ENCODE results near the gene DHRS12. TPM values are rescaled to one million over a fixed set of nuclear protein-coding genes. Genes with fewer than 3 reads are reported as not detected.

Gene DHRS12
- total RNA-seq, 1 experiment from 2014 or later, result 14.1 TPM

- Mint-ChIP-seq H3K36me3 (ENCODE audit: insufficient read depth, unreplicated experiment) (no peaks in the 10 kb centered on the region), H3K4me1 (ENCODE audit: low read depth, unreplicated experiment) (peaks cover 11% of the 10 kb centered on the region), H3K4me3 (ENCODE audit: unreplicated experiment) (no peak overlapping the region), H3K9me3 (ENCODE audit: unreplicated experiment) (no peaks in the 10 kb centered on the region), H3K27me3 (ENCODE audit: insufficient read depth, unreplicated experiment) (no peaks in the 10 kb centered on the region), H3K27ac (ENCODE audit: unreplicated experiment) (no peak overlapping the region)
- POLR2A ChIA-PET, result no interaction called here
- TF ChIP-seq CTCF (IDR thresholded peaks at IDR 0.05; ENCODE audit: insufficient read depth in 1 of 2, low read depth in 1 of 2, low read length in 1 of 2, severe bottlenecking in 1 of 2, unreplicated experiment in 1 of 2), result no peak
- intact Hi-C loops (cut with micrococcal nuclease; ENCODE audit: unreplicated experiment), result loop anchor here (5.0 kb wide), 2 partner anchors 188 to 328 kb away; partner anchors contain the start of gene INTS6
- peaks cover 10% of the 10 kb centered on the region; the same call in 1 of the 2 replicates for H3K4me1 ChIP-seq
- no peaks in the 10 kb centered on the region for H3K9me3 ChIP-seq
- H3K36me3 ChIP-seq (ENCODE audit: control insufficient read depth, insufficient read depth, low read length), result no peaks in the 10 kb centered on the region
- H3K4me3 ChIP-seq (ENCODE audit: low read depth, low read length), result no peak overlapping the region
- BruUV-seq (replicated peaks), result no TSS peak
- H3K27me3 ChIP-seq (replicated peaks; ENCODE audit: control insufficient read depth, insufficient read depth, low read length), result no peaks in the 10 kb centered on the region
- no peak for DNase-seq
- CTCF ChIA-PET, result no interaction called here
Observed at GRCh38 chr13:51780099-51780498, 23.9 kb downstream of the DHRS12 start.

- Mint-ChIP-seq H3K27me3 (ENCODE audit: insufficient read depth, unreplicated experiment) (no peaks in the 10 kb centered on the region), H3K27ac (ENCODE audit: unreplicated experiment) (no peak overlapping the region), H3K4me1 (ENCODE audit: low read depth, unreplicated experiment) (peaks cover 11% of the 10 kb centered on the region), H3K4me3 (ENCODE audit: unreplicated experiment) (no peak overlapping the region), H3K9me3 (ENCODE audit: unreplicated experiment) (no peaks in the 10 kb centered on the region), H3K36me3 (ENCODE audit: insufficient read depth, unreplicated experiment) (no peaks in the 10 kb centered on the region)
- no peak for TF ChIP-seq CTCF (IDR thresholded peaks at IDR 0.05; ENCODE audit: insufficient read depth in 1 of 2, low read depth in 1 of 2, low read length in 1 of 2, severe bottlenecking in 1 of 2, unreplicated experiment in 1 of 2)
- Histone ChIP-seq H3K4me1 (peaks cover 10% of the 10 kb centered on the region; the same call in 1 of the 2 replicates), H3K9me3 (no peaks in the 10 kb centered on the region), H3K4me3 (ENCODE audit: low read depth, low read length) (no peak overlapping the region), H3K36me3 (ENCODE audit: control insufficient read depth, insufficient read depth, low read length) (no peaks in the 10 kb centered on the region), H3K27me3 (replicated peaks; ENCODE audit: control insufficient read depth, insufficient read depth, low read length) (no peaks in the 10 kb centered on the region)
- no peak for DNase-seq
- CTCF ChIA-PET, result no interaction called here
- POLR2A ChIA-PET, result no interaction called here
- BruUV-seq (replicated peaks), result no TSS peak
- intact Hi-C loops (cut with micrococcal nuclease; ENCODE audit: unreplicated experiment), result no loop called here
Observed at GRCh38 chr13:51778392-51778791, 25.6 kb downstream of the DHRS12 start.

- TF ChIP-seq CTCF (IDR thresholded peaks at IDR 0.05; ENCODE audit: insufficient read depth in 1 of 2, low read depth in 1 of 2, low read length in 1 of 2, severe bottlenecking in 1 of 2, unreplicated experiment in 1 of 2), result no peak
- DNase-seq, result no peak
- no peak overlapping the region for H3K27ac Mint-ChIP-seq (ENCODE audit: unreplicated experiment)
- H3K9me3 Mint-ChIP-seq (ENCODE audit: unreplicated experiment), result no peaks in the 10 kb centered on the region
- Histone ChIP-seq H3K9me3 (no peaks in the 10 kb centered on the region), H3K27me3 (replicated peaks; ENCODE audit: control insufficient read depth, insufficient read depth, low read length) (no peaks in the 10 kb centered on the region), H3K4me1 (peaks cover 10% of the 10 kb centered on the region; the same call in 1 of the 2 replicates), H3K4me3 (ENCODE audit: low read depth, low read length) (no peak overlapping the region), H3K36me3 (ENCODE audit: control insufficient read depth, insufficient read depth, low read length) (no peaks in the 10 kb centered on the region)
- no peaks in the 10 kb centered on the region for H3K27me3 Mint-ChIP-seq (ENCODE audit: insufficient read depth, unreplicated experiment)
- POLR2A ChIA-PET, result no interaction called here
- intact Hi-C loops (cut with micrococcal nuclease; ENCODE audit: unreplicated experiment), result no loop called here
- H3K36me3 Mint-ChIP-seq (ENCODE audit: insufficient read depth, unreplicated experiment), result no peaks in the 10 kb centered on the region
- CTCF ChIA-PET, result no interaction called here
- no peak overlapping the region for H3K4me3 Mint-ChIP-seq (ENCODE audit: unreplicated experiment)
- peaks cover 11% of the 10 kb centered on the region for H3K4me1 Mint-ChIP-seq (ENCODE audit: low read depth, unreplicated experiment)
- no TSS peak for BruUV-seq (replicated peaks)
Observed at GRCh38 chr13:51777921-51778320, 26.0 kb downstream of the DHRS12 start.

Data from Caco-2 (cell line).